RCC 7860 (cell line): Measurements from ENCODE around the gene NPAS3.

Experiments
- DNase-seq: peaks from one replicate; pipeline ENCODE4 v3.0.0-alpha.2; 2015; ENCODE audit warnings: low spot score
- FAIRE-seq: peaks from 2 replicates; lab custom pipeline; 2012; peaks lifted over from hg19 to GRCh38; lab: Jason Lieb, UNC

The NPAS3 gene

DNA sequence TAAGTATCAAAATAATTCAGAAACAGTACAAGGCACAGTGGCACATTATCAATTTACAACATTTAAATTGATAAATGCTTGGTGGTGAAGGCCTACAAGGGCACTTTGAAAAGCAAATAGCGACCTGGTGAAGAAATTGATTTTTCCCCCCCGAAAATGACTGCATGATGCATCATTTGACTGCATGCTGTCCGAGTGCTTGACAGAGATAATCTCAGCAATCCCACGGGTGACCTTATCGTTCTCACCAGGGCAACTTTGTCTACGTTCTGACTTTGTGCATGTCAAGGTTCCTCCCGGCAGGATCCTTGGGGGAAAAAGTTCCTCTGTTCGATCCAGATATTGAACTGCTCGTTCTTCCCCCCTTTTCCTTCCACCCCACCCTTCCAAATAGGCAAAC is 627.4 kb downstream of the NPAS3 start:
- no peak for FAIRE-seq
- no peak for DNase-seq

DNA sequence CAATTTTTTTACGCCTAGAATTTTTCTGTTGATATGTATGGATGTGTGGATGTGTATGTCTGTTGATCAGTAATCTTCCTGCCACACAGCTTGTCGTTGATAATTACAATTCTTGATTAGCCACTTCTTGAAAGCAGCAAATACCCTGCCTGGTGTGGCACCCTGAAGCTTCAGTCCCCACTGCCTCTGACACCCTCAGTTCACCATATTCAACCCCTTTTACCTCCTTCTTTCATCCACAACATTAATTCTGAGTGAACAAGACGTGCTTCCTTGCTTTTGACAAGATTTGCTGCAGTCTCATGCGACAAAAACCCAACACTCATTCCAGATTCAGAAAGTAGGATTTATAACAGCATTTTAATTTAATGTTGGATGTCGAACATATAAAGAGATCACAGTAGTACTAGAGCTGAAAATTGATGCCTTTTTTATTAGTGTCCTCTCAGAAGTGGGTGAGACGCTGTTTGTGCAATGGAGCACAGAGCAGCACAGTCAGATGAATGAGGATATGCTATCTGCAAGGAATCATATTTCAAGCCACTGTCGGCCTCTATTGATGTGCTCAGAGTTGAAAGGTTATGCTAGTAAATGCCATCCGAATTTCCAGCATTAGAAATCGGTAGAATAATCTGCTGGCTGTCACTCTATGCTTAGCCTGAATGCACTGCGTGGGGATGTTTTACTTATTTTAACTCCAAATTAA is 628.5 kb downstream of the NPAS3 start:
- FAIRE-seq (no peak), DNase-seq (no peak)

DNA sequence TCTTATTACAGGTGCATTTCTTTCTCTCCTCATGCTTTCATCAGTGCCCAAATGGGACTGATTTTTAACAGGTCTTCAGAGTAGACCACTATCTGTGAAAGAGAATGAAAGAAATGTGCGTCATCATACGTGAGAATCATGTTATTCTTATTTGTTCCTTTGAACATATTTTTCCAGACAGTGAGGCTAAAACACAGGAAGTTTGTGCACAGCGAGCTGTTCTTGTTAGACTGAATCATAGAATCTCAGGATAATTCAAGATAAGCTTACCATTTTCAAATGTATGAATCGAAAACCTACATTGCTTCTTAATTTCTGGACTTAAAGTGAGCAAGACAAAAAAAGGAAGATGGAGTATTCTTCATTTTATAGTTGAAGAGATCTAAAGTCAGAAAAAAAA is 629.1 kb downstream of the NPAS3 start:
- DNase-seq = no peak

DNA sequence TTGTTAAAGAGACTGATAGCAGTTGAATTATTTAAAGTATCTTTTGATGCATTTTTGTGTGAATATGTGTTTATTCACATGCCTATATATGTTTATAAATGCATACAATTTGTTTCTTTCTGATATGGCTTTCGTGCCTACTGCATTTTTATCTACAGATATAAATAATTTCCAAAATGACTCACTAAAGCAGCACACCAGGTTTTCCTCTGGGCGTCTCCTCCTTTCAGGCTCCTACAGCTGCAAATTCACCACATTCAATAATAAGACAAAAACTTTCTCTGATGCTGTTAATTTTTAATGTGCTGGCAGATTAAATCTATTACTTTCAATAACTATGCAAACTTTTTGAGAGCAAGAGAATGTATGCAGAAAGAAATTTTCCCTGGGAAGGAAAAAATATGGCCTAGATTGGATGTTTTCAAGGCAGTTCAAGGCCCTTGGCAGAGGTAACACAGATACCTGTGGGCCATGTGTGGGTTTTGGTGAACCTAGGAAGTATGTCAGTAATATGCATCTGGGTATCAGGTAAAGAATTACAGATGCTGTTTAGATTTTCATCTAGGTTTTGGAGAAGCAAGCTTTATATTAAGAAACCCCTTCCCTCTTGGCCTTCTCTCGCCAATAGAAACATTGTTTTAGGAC is 630.4 kb downstream of the NPAS3 start:
- no peak for FAIRE-seq
- DNase-seq = no peak

More for the DNA sequence above, 629.1 kb downstream of the NPAS3 start:
- no peak for FAIRE-seq

DNA sequence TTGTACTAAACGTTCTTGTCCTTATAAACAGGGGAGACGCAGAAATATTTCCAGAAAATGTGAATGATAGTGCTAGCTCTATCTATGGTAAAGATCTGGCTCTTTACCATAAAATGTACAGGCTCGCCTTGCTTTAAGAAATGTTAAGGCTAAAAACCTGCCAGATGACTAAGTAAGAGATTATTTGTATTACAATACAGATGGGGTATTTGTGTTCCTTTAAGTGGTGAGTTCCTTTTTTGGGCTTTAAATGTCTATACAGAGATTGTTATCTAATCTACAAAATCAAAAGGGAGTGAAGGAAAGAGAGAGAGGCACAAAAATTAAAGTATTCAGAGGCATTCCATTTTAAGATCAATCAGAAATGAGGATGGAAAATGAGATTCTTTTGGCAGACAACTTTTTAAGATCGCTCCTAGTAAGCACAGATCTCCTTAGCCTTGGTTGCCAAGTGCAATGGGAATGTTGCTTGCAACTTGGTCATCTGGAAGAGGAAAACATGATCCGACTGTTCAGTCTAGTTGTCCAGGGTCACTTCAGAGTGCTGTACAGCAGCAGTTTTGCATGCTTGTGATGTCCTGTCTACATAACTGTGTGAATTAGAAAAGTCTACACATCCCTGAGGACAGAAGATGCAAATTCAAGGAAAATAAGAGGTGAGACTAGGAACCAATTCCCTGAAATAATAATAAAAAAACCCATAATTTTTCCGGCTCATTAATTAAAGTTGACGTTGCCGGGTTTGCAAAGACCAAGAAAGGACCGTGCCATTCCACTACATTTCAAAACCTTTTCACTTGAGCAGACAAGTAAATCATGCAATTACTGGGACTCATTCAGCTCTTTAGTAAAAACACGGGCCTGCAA is 631.4 kb downstream of the NPAS3 start:
- DNase-seq (no peak), FAIRE-seq (no peak)

DNA sequence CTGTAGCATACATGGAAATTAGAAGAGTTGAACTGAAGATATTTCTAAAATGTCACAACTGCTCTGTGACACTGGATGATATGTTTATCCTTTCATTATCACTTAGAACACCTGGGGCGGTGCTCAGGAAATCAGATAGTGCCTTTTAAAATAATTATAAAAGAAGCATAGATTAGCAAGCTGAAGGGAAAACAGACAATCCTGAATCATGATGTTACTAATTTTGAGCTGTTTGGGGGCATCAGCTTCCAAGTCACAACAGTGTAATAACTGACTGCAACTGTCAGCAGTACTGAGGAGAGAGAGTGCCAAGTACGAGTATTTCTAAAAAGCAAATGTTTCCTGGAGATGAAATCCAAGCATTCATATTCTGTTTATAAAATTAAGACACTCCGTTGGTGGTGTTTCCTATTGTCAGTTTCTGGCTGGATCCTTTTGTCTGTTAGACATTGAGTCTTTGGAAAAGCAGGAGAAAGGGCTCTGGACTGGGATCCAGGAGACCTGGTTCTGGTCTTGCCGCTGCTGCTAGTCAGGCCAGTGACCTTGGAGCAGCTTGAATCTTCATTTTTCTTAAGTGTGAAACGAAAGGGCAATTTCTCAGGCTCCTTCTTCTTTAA is 632.1 kb downstream of the NPAS3 start:
- DNase-seq (no peak), FAIRE-seq (no peak)

DNA sequence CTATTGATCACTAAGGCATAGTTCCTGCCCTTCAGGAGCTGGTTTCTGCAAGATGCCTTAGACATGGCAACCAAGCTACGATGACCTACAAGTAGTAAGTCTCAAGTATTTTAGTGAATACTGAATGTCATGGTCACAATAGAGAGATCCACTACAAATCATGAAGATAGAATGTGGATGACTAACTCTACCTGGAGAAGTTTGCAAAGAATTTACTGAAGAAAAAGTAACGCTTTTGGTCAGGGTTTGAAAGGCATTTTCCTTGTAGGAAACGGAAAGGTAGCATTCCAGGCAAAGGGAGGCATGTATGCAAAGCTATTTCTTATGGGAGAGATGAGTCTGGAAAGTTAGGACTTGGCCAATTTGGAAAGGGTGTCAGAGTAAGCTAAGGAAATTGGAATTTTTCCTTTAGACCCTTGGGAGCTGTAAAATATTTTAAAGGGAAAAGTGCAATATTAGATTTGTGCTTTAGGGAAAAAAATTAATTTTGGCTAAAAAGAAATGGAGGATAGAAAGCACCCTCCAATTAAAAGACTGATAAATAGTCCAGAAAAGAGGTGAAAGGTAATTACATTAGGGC is 634.7 kb downstream of the NPAS3 start:
- FAIRE-seq = no peak

DNA sequence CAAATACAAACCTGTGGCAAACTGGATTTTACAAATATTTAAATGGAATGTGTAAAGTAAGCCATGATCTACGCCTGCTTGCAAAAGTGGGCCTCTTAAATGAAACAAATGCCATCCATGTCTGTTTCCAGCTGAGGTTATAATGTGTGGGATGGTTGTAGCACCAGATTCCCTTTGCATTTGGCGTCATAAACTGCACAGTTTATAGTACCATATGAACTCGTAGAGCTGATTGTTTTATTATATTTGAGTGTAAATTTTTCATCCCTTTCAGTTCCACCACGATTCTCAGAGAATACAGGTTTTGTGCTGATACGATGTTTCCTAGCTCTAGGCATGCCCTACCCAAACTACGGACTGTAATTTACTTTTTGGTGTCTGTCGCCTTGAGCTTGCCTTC is 637.3 kb downstream of the NPAS3 start:
- no peak for FAIRE-seq
- DNase-seq = no peak

More for the DNA sequence above, 634.7 kb downstream of the NPAS3 start:
- no peak for DNase-seq

DNA sequence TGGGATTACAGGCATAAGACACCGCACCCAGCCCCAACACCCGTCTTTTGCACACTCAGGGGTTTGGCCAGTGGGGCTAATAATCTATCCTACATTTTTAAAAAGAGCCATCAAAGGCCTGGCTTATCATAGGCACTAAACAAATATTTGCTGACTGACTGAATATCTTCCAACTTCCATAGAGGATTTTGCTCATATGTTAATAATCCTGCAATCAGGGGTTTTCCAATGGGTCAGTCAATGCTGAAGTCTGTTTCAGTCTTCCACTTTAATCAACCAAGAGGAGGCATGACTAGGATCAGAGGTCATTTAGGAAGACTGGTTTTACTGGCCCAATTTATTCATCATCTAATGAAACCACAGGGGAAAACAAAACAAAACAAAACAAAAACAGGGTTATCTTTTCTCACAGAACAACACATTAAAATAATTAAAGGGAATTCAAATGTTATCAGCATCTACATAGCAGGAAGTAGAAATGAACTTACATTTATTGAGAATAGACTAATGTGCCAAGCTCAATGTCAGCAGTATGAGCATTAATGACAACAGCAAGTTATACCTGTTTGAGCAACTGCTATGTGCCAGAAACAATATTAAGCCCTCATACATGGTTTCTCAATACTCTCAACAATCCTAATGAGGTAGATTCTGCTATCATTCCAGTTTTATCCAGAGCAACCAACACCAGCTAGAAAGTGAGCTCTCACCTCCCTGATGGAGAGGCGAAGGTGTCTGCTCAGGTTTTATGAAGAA is 640.0 kb downstream of the NPAS3 start:
- DNase-seq (no peak), FAIRE-seq (no peak)

DNA sequence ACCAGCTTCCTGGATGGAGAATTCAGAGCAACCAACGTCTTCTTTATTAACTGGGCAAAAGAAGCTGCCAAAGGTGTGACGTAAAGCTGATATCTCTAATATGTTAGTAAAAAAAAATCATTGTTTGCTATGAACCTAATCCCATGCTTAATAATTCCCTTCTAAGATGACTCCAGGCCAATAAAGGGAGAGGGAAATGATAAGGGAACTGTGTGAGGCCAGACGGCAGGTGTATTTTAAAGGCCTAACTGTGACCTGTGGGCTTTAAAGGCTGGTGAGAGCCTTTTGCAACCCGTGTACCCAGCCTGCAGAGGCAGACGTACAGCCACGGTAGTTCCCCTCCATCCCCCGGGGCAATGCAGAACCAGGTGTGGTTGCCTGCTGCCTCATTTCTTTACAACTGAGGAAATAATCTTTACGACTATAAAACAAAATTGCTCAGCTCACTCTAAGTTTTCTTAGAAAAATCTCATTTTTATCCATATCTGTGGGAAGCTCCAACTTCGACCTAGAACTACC is 641.6 kb downstream of the NPAS3 start:
- FAIRE-seq = no peak
- DNase-seq = no peak

DNA sequence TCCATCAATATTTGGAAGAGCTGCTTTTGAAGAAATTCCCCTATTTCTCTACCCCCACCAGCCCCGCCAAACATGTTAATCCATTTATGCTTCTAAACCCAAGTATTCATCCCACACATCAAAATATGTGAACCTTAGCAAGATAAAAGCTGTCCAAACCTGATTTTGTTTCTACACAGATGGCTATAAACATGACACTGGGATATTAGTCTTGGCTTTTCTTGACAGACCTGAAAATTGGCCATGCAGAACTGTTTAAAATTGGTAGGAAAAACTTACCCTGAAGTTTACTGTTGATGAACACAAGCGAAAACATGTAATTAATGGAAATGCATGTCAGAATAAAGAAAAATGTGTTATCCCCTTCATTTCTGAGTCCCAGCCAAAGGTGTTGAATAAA is 642.2 kb downstream of the NPAS3 start:
- FAIRE-seq = no peak
- no peak for DNase-seq

DNA sequence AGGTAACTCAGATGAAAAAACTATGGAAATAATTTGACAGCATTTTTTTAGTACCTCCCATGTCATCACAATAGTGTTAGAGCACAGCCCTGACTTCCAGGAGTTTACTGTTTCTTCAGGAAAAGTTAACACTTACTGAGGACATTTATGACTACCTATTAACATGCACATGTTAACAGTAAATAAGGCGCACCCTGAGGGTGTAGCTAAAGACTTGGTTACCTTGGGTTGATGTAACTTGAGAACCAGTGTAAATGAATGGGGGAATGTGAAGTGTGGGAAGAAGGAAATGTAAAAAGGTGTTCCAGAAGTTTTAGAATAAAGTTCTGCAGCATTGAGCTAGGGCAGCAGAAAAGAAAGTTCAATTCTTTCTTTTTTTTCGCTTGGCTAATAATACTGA is 646.0 kb downstream of the NPAS3 start:
- no peak for DNase-seq
- no peak for FAIRE-seq

DNA sequence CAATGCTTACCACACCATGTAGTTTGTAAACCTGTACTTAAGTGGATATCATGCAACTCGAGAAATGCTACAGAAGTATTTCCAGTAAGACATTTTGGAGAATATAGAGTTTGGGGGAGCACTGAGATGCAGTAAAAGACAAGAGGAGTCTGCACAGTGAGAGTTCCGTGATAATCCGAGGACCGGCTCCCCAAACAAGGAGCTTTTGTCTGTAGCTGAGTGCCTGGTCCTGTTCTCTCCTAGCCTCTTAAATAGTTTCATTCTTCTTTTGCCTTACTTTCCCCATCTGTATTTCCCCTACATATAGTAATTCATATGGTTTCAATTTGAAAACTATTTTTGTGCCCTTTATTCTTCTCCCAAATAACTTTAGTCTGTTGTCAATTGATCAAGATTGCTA is 648.1 kb downstream of the NPAS3 start:
- DNase-seq (no peak), FAIRE-seq (no peak)

DNA sequence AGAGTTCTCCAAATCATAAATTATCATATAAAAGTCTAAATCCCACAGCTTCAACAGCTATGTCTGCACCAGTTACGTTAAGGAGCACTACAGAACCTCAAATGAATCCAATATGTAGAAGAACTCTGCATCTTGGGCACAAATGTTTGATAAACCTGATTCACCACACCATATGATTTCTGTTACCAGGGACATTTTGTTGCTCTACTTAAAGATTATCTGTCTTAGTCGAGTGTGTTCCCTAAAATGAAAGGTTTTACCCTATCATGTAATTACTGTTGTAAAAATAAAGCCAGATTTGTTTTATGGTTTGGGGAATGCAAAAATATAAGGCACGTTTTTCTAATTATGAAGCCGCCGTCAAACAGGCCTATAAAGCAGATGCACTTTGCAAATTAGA is 649.1 kb downstream of the NPAS3 start:
- no peak for FAIRE-seq
- DNase-seq = no peak

DNA sequence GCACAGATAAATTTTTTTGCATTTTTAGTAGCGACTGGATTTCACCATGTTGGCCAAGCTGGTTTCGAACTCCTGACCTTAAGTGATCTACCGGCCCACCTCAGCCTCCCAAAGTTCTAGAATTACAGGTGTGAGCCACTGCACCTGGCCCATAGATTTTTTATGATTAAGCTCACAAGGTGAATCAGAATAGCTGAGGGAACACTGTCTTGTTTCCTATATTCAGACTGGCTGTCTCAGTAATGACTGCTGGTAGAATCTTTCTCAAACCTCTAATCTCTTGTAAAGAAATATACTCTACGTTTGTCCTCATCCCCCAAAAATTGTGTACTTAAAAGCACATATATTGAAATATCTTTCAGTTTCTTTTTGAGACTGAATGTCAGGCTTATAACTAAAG is 650.1 kb downstream of the NPAS3 start:
- DNase-seq (no peak), FAIRE-seq (no peak)

DNA sequence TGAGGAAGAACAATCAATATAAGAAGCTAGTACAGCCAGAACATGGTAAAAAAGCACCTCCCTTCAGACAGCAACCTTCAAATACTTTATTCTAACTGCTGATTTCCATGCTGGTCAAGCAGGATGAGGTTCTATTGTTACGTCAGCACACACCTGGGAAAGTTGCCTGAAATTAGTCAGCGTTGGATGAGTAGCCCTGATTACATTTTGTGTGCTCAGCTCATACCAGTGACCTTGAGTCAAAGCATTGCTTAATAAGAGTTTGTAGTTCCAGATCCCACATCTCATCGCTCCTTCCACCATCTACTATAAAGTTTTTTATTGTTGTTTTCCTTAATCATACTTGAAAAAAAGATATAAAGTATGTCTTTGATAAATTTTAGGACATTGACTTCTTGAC is 650.7 kb downstream of the NPAS3 start:
- peak; percentile 33 for DNase-seq
- FAIRE-seq = no peak

DNA sequence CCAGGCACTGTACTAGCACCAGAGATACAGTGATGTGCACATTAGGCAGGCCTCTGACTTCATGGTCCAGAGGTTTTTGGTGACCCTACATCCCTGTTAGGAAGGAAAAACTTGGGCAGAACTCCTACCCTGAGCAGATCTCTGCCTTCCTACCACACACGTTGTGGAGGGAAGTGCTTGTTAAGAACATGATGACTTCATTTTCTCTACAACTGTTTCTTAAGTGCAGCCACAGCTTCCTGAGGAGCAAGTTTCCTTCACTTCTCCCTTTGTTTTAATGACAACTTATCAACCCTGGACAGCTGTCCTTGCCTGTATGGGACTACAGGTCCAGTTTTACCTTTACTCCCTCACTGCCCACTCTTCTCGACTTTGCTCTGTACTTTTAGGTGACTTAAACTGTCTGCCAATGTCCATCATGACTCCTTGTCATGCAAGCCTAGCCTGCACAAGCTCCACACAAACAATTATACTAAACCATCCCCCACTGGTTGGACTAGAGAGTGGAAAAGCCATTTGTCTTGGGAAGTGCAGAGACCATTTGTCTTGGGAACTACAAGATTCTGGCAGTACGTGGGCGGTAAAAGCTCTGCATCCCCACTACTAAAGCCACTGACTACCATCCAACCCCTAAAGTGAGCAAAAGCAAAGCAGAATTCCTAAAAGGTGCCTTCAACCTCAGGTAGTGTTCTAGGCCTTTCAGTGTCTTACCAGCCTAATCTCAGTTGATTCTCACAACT is 652.4 kb downstream of the NPAS3 start:
- no peak for FAIRE-seq
- DNase-seq = no peak

DNA sequence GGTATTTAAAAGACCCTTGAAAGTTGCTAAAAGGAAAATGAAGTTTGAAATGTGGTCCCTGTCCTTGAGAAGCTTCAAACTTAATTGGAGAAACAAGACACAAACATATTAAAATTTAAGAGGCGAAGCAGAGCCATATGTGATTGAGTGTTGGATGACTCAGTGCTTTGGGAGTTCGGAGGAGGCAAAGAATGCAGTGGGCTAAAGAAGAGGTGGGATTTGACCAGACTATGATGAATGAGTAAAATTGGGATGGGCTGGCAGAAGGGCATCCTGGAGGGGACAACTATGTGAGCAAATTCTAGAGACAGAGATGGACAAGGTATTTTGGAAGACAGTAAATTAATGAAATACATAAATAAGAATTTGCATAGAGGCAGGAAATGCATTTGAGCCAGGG is 653.6 kb downstream of the NPAS3 start:
- FAIRE-seq = no peak
- no peak for DNase-seq
